K562 (cell line): ENCODE data around the gene PRKAA1. TPM values are rescaled to one million over a fixed set of nuclear protein-coding genes. Genes with fewer than 3 reads are reported as not detected.

Experiments
- EGR1 ChIP-seq: fragments of 450-650 bp; conservative IDR thresholded peaks from 2 replicates; pipeline ENCODE4 v1.6.1; 2017; ENCODE audit warnings: mild to moderate bottlenecking
- FOXA1 ChIP-seq: fragments of 450-650 bp; IDR thresholded peaks from 2 replicates; pipeline ENCODE4 v1.6.1; 2016; ENCODE audit warnings: mild to moderate bottlenecking, borderline replicate concordance
- FOXO4 ChIP-seq: fragments of 450-650 bp; formaldehyde crosslinking; IDR thresholded peaks from 2 replicates; pipeline ENCODE4 v1.4.0; 2020; ENCODE audit warnings: mild to moderate bottlenecking, moderate library complexity
- GTF2B ChIP-seq: IDR thresholded peaks from 2 replicates; pipeline ENCODE4 v1.6.1; 2011; ENCODE audit not compliant: insufficient read length; ENCODE audit errors: extremely low read depth
- GTF2E2 ChIP-seq: fragments of 200-800 bp; sonication (Bioruptor generic); IDR thresholded peaks from 2 replicates; pipeline ENCODE4 v1.6.1; 2016; ENCODE audit warnings: missing genetic modification characterization, missing compliant biosample characterization
- MEF2D ChIP-seq: conservative IDR thresholded peaks from 2 replicates; pipeline ENCODE4 v1.6.1; 2016; ENCODE audit warnings: low read depth, missing genetic modification characterization, missing compliant biosample characterization
- MYBL2 ChIP-seq, 2 experiments: fragments of 450-650 bp in 1 of 2; sonication (generic) in 1 of 2; formaldehyde crosslinking in 1 of 2; IDR thresholded peaks; 2 replicates each; pipeline versions ENCODE4 v1.6.1 to v1.8.1; 2017 to 2022; ENCODE audit warnings: borderline replicate concordance in 1 of 2, inconsistent platforms in 1 of 2, low read depth in 1 of 2, mild to moderate bottlenecking in 1 of 2, missing genetic modification reagents in 1 of 2, moderate library complexity in 1 of 2
- NCOA2 ChIP-seq, 2 experiments: fragments of 450-650 bp; IDR thresholded peaks; 2 replicates each; pipeline ENCODE4 v1.6.1; 2018; ENCODE audit warnings: mild to moderate bottlenecking in 2 of 2, moderate library complexity in 1 of 2; ENCODE audit not compliant: partially characterized antibody in 2 of 2
- NFIC ChIP-seq: fragments of 450-650 bp; IDR thresholded peaks from 2 replicates; pipeline ENCODE4 v1.6.1; 2017; ENCODE audit warnings: mild to moderate bottlenecking, inconsistent platforms
- REST ChIP-seq, 2 experiments: fragments of 450-650 bp; formaldehyde crosslinking in 1 of 2; IDR thresholded peaks; 2 replicates each; pipeline versions ENCODE4 v1.4.0 to v1.6.1; 2014 to 2020; ENCODE audit warnings: mild to moderate bottlenecking in 2 of 2, borderline replicate concordance in 1 of 2, low read depth in 1 of 2
- ZNF212 ChIP-seq: fragments of 450-650 bp; formaldehyde crosslinking; IDR thresholded peaks from 2 replicates; pipeline ENCODE4 v1.4.0; 2020; ENCODE audit warnings: mild to moderate bottlenecking
- ZNF57 ChIP-seq: fragments of 450-650 bp; formaldehyde crosslinking; IDR thresholded peaks from 2 replicates; pipeline ENCODE4 v1.4.0; 2020; ENCODE audit warnings: mild to moderate bottlenecking, moderate library complexity
- ZNF668 ChIP-seq: fragments of 250-450 bp; sonication (Bioruptor Pico); IDR thresholded peaks from 2 replicates; pipeline ENCODE4 v1.8.0; 2022; ENCODE audit warnings: mild to moderate bottlenecking, inconsistent platforms
- polyA plus RNA-seq, 8 experiments: library from polyadenylated mRNA; depleted of rRNA in 4 of 8; stranded (reverse) in 5 of 8; unstranded in 3 of 8; fragments of >200 nt; fragmentation: Nextera tagmentation in 2 of 8; fragmentation: Illumina TruSeq in 1 of 8; extraction: Ambion mirVana in 2 of 8; extraction: Trizol in 1 of 8; gene quantifications; 2 replicates each; pipeline versions ENCODE4 v1.2.1 to v1.2.3, GENCODE V29; 2011 to 2014; ENCODE audit warnings: inconsistent platforms in 1 of 8, missing spikeins in 1 of 8
- total RNA-seq, 7 experiments: library from RNA; depleted of rRNA in 6 of 7; stranded (reverse); fragments of >200 nt in 6 of 7; fragmentation: Illumina TruSeq in 2 of 7; extraction: Trizol in 2 of 7; gene quantifications; 2 replicates each; pipeline versions ENCODE4 v1.2.1 to v1.2.3, GENCODE V29; 2011 to 2021; ENCODE audit warnings: low replicate concordance in 1 of 7
- TF ChIP-seq, protein P1 (sequence below): sonication (generic); formaldehyde crosslinking; IDR thresholded peaks from 2 replicates; pipeline ENCODE4 v1.5.0; 2020; ENCODE audit warnings: missing genetic modification reagents

The PRKAA1 gene
- total and polyA plus RNA-seq, 9 of the 15 experiments (the other 6 are each of a cell fraction or from before 2014, with no cell fraction given), result 24.5 to 84.0 (median 51.4) TPM

GRCh38 chr5:40755407-40756365 is 42.5 kb downstream of the PRKAA1 start, which contains the start of gene TTC33 (continued):
- no peak; the same call in 1 of the 2 replicates for TF ChIP-seq REST (IDR thresholded peaks at IDR 0.05; ENCODE audit: borderline replicate concordance)
- TF ChIP-seq REST (CRISPR knock-in tag; IDR thresholded peaks at IDR 0.05; ENCODE audit: low read depth), result no peak
- no peak for TF ChIP-seq NCOA2 (IDR thresholded peaks at IDR 0.05; ENCODE audit: partially characterized antibody in 2 of 2)
- TF ChIP-seq GTF2E2 (tag), result peak; percentile 85
- TF ChIP-seq ZNF668 (CRISPR knock-in tag), result no peak
- no peak for TF ChIP-seq GTF2B
- TF ChIP-seq NFIC, result peak; percentile 29
- no peak for TF ChIP-seq ZNF212 (CRISPR knock-in tag)
- TF ChIP-seq MEF2D (tag), result no peak
- TF ChIP-seq FOXO4 (CRISPR knock-in tag), result no peak; the same call in 1 of the 2 replicates
- peak; percentile 98 for TF ChIP-seq EGR1
- no peak for TF ChIP-seq ZNF57 (CRISPR knock-in tag)
- TF ChIP-seq FOXA1, result no peak
- TF ChIP-seq, protein P1, sequence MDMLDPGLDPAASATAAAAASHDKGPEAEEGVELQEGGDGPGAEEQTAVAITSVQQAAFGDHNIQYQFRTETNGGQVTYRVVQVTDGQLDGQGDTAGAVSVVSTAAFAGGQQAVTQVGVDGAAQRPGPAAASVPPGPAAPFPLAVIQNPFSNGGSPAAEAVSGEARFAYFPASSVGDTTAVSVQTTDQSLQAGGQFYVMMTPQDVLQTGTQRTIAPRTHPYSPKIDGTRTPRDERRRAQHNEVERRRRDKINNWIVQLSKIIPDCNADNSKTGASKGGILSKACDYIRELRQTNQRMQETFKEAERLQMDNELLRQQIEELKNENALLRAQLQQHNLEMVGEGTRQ (CRISPR knock-in tag), result peak; percentile 73
- TF ChIP-seq MYBL2 (IDR thresholded peaks at IDR 0.05; ENCODE audit: low read depth), result no peak
- no peak for TF ChIP-seq MYBL2 (CRISPR knock-in tag; IDR thresholded peaks at IDR 0.05; ENCODE audit: borderline replicate concordance)
